Stomach (tissue), 9 donors: Measurements from ENCODE around the gene METTL24. TPM values are rescaled to one million over a fixed set of nuclear protein-coding genes. Genes with fewer than 3 reads are reported as not detected.
"Not testable (repeated sequence)": the region's sequence is repeated elsewhere in the genome, so short reads cannot be mapped to it uniquely, and the experiment has no call there.

Source experiments
- DNase-seq, 2 donors: peaks; one replicate each; pipeline versions ENCODE4 v3.0.0 to v3.0.0-alpha.2; 2013 to 2019
- H3K27ac ChIP-seq, 5 donors: fragments of 200-600 bp in 4 of 5; sonication (generic) in 4 of 5; one replicate each; pipeline ENCODE4 v1.5.1; 2013 to 2019; ENCODE audit warnings: mild to moderate bottlenecking in 1 of 5, moderate library complexity in 1 of 5
- H3K27me3 ChIP-seq, 3 donors: fragments of 200-600 bp; sonication (generic); one replicate each; pipeline ENCODE4 v1.5.1; 2017 to 2019; ENCODE audit warnings: mixed run types in 1 of 3
- H3K36me3 ChIP-seq, 4 donors: fragments of 200-600 bp; sonication (generic); 1 replicate in 3 of 4; 2 replicates in 1 of 4; pipeline ENCODE4 v1.5.1; 2016 to 2019
- H3K4me1 ChIP-seq, 4 donors: fragments of 200-600 bp; sonication (generic); one replicate each; pipeline ENCODE4 v1.5.1; 2016 to 2019
- H3K4me3 ChIP-seq, 4 donors: fragments of 200-600 bp; sonication (generic) in 3 of 4; one replicate each; pipeline ENCODE4 v1.5.1; 2016 to 2019; ENCODE audit warnings: mild to moderate bottlenecking in 1 of 4
- H3K9me3 ChIP-seq, 4 donors: fragments of 200-600 bp; sonication (generic); one replicate each; pipeline ENCODE4 v1.5.1; 2016 to 2019
- CTCF ChIP-seq, 7 experiments: fragments of 450-650 bp in 4 of 7; fragments of 200-600 bp in 3 of 7; sonication (generic) in 3 of 7; IDR thresholded peaks; one replicate each; pipeline ENCODE4 v1.5.1; 2016 to 2019; ENCODE audit warnings: antibody characterized with exemption in 7 of 7, control low read depth in 2 of 7, mild to moderate bottlenecking in 1 of 7
- EP300 ChIP-seq: sonication (generic); formaldehyde crosslinking; IDR thresholded peaks from one replicate; pipeline ENCODE4 v1.6.1; 2017; ENCODE audit warnings: antibody characterized with exemption
- POLR2A ChIP-seq, 4 donors: fragments of 450-650 bp; IDR thresholded peaks; one replicate each; pipeline ENCODE4 v1.6.1; 2016; ENCODE audit warnings: antibody characterized with exemption in 4 of 4, control low read depth in 2 of 4, mild to moderate bottlenecking in 1 of 4, moderate library complexity in 1 of 4
- POLR2AphosphoS5 ChIP-seq, 3 donors: sonication (generic); formaldehyde crosslinking; IDR thresholded peaks; one replicate each; pipeline ENCODE4 v1.6.1; 2016; ENCODE audit warnings: antibody characterized with exemption in 3 of 3
- WGBS, 5 donors: extraction: QIAGEN DNeasy Blood & Tissue Kit in 3 of 5; methylation state at CpG; one replicate each; pipeline versions ENCODE4 v1.1.5 to v1.1.7; 2013 to 2018; 5-methylcytosine and 5-hydroxymethylcytosine counted together
- intact Hi-C: fragments of 100-400 bp; cut with DNase I; formaldehyde crosslinking; loops from one replicate; pipeline ENCODE4 v1.15.1; 2023; ENCODE audit warnings: low total_unique reads
- polyA plus RNA-seq, 3 donors: library from polyadenylated mRNA; stranded (reverse); fragments of 200-250 nt; gene quantifications; one replicate each; pipeline ENCODE4 v1.2.3, GENCODE V29; 2013
- total RNA-seq, 5 donors: library from RNA; depleted of rRNA; stranded (reverse); fragments of >200 nt; gene quantifications; one replicate each; pipeline versions ENCODE4 v1.1.0 to v1.2.3, GENCODE V29; 2014 to 2016
- donor health status: healthy with polysubstance abuse.
- donor health status: Bipolar disorder and iron deficiency.
- donor health status: healthy.

METTL24 gene
- total and polyA plus RNA-seq, 8 donors, result 0.55 to 25.8 (median 2.8) TPM; not detected in 1

GRCh38 chr6:110307368-110307767 lies 50.8 kb downstream of the METTL24 start:
- Histone ChIP-seq H3K27me3 (peaks cover 0 to 4% (median 0%) of the 10 kb centered on the region in 3 donors), H3K9me3 (no peaks in the 10 kb centered on the region), H3K36me3 (no peaks in the 10 kb centered on the region), H3K4me3 (no peak overlapping the region), H3K27ac (no peak overlapping the region), H3K4me1 (no peaks in the 10 kb centered on the region)
- DNase-seq, result no peak
- intact Hi-C loops, result no loop called here
- TF ChIP-seq EP300 (no peak), POLR2AphosphoS5 (IDR thresholded peaks at IDR 0.05) (no peak), CTCF (IDR thresholded peaks at IDR 0.05) (no peak), POLR2A (IDR thresholded peaks at IDR 0.05) (no peak)
- 51 to 76% (median 60%) methylated on average over 2 of the region's 2 CpGs for WGBS, 5 donors

DNA sequence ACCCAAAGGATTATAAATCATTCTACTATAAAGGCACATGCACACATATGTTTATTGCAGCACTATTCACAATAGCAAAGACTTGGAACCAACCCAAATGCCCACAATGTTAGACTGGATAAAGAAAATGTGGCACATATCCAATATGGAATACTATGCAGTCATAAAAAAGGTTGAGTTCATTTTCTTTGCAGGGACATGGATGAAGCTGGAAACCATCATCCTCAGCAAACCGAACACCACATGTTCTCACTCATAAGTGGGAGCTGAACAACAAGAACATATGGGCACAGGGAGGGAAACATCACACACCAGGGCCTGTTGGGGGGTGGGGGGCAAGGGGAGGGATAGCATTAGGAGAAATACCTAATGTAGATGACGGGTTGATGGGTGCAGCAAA lies 52.3 kb downstream of the METTL24 start:
- intact Hi-C loops, H3K36me3 ChIP-seq, H3K4me3 ChIP-seq, H3K27me3 ChIP-seq, DNase-seq, H3K4me1 ChIP-seq, H3K27ac ChIP-seq, H3K9me3 ChIP-seq: not testable (repeated sequence)
- WGBS, 5 donors, result 82 to 98% (median 95%) methylated on average over 2 of the region's 2 CpGs

GRCh38 chr6:110303692-110304091 lies 54.5 kb downstream of the METTL24 start:
- H3K27me3 ChIP-seq, H3K36me3 ChIP-seq, H3K4me1 ChIP-seq, DNase-seq, H3K27ac ChIP-seq, intact Hi-C loops, H3K4me3 ChIP-seq, H3K9me3 ChIP-seq: not testable (repeated sequence)
- WGBS, 5 donors, result 80 to 86% (median 85%) methylated on average over 5 to 6 of the region's 6 CpGs

DNA sequence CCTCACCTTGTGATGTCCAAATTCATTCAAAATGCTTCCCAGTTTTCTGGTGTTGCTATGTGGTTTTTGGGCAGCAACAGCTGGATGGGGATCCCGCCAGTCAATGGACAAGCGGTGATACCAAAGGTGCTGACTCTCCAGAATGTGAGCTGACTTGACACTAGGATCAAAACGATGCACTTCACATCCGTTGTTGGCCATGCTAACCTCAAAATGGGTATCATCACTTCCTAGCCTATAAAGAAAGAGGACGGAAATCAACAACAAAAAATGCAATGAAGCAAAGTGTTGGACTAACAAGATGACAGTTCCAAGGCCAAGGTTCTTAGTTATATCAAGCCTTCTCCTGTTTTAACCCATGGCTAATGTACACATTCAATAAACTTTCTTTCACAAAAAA lies 59.2 kb downstream of the METTL24 start:
- H3K9me3 ChIP-seq, result no peaks in the 10 kb centered on the region
- no peak overlapping the region for H3K4me3 ChIP-seq
- DNase-seq, result no peak
- no peaks in the 10 kb centered on the region for H3K36me3 ChIP-seq
- peaks cover 0 to 38% (median 12%) of the 10 kb centered on the region in 4 donors for H3K4me1 ChIP-seq
- no peak for TF ChIP-seq CTCF (IDR thresholded peaks at IDR 0.05)
- TF ChIP-seq POLR2AphosphoS5 (IDR thresholded peaks at IDR 0.05), result no peak
- TF ChIP-seq POLR2A (IDR thresholded peaks at IDR 0.05), result no peak
- TF ChIP-seq EP300, result no peak
- 87 to 94% (median 90%) methylated on average over 5 of the region's 5 CpGs for WGBS, 5 donors
- intact Hi-C loops, result no loop called here
- H3K27ac ChIP-seq, result no peak overlapping the region
- H3K27me3 ChIP-seq, result peaks cover 0 to 4% (median 0%) of the 10 kb centered on the region in 3 donors

DNA sequence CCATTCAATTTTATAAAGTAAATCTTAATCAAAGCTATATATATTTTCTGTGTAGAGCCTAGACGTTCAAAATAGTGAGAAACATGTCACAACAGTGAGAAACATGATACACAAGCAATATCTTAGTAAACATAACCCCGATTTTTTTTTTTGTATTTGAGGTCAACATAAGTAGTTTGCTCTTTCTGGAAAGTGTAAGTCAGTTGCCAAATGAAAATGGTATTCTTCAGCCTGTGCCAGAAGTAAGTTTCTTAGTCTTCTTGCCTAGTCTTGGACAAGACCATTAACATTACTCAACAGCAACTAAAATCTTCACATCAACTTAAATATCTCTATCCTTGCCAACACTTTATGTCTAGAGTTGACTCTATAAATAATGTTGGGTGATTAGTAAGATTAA lies 59.7 kb downstream of the METTL24 start:
- DNase-seq, result peak in 1 of 2 donors; percentile 33
- Histone ChIP-seq H3K9me3 (no peaks in the 10 kb centered on the region), H3K36me3 (no peaks in the 10 kb centered on the region), H3K27me3 (peaks cover 0 to 4% (median 0%) of the 10 kb centered on the region in 3 donors), H3K27ac (no peak overlapping the region), H3K4me1 (peaks cover 0 to 38% (median 12%) of the 10 kb centered on the region in 4 donors), H3K4me3 (no peak overlapping the region)
- intact Hi-C loops, result no loop called here
- WGBS, 5 donors, result 18 to 30% (median 23%) methylated on average over 2 of the region's 2 CpGs
- no peak for TF ChIP-seq POLR2AphosphoS5 (IDR thresholded peaks at IDR 0.05)
- TF ChIP-seq POLR2A (IDR thresholded peaks at IDR 0.05), result no peak
- no peak for TF ChIP-seq CTCF (IDR thresholded peaks at IDR 0.05)
- no peak for TF ChIP-seq EP300
